Keratinocyte (primary cell): Measurements from ENCODE around the gene ZNF688.

ENCODE experiments used
- CTCF ChIP-seq, 3 experiments: IDR thresholded peaks in 1 of 3; conservative IDR thresholded peaks in 1 of 3; optimal IDR thresholded peaks in 1 of 3; 2 replicates in 2 of 3; 3 replicates in 1 of 3; pipeline versions ENCODE3 to v1.5.1; 2011; ENCODE audit warnings: low read length in 3 of 3, mild to moderate bottlenecking in 3 of 3, moderate library complexity in 2 of 3, control low read depth in 1 of 3, inconsistent platforms in 1 of 3; ENCODE audit not compliant: insufficient read depth in 2 of 3; ENCODE audit errors: extremely low read depth in 1 of 3
- EZH2 ChIP-seq: IDR thresholded peaks from one replicate; pipeline ENCODE4 v1.6.1; 2012; ENCODE audit warnings: inconsistent platforms, mild to moderate bottlenecking, low read length, moderate library complexity

GRCh38 chr16:30528799-30529457, 42.6 kb downstream of the ZNF688 start:
- TF ChIP-seq CTCF (optimal IDR thresholded peaks at IDR 0.05 in 1 of 3, IDR thresholded peaks at IDR 0.05 in 1 of 3, conservative IDR thresholded peaks at IDR 0.05 in 1 of 3; ENCODE audit: extremely low read depth in 1 of 3, insufficient read depth in 2 of 3, low read length in 3 of 3) (no peak), EZH2 (no peak)
